GM12873 (cell line): ENCODE data around the gene TNFRSF25.

Source experiments
- TF ChIP-seq, protein P1 (sequence below): IDR thresholded peaks from 2 replicates; pipeline ENCODE4 v1.5.1; 2012; ENCODE audit warnings: low read depth, mild to moderate bottlenecking, moderate library complexity, low read length, control low read depth; ENCODE audit not compliant: insufficient read depth; ENCODE audit errors: missing control alignments

TNFRSF25 gene

GRCh38 chr1:6466023-6466422 is at the start of gene TNFRSF25:
Gene TNFRSF25, minus strand, starts transcription at chr1:6466173. Its CDS starts 66 bp downstream, at chr1:6466107.
- TF ChIP-seq, protein P1, sequence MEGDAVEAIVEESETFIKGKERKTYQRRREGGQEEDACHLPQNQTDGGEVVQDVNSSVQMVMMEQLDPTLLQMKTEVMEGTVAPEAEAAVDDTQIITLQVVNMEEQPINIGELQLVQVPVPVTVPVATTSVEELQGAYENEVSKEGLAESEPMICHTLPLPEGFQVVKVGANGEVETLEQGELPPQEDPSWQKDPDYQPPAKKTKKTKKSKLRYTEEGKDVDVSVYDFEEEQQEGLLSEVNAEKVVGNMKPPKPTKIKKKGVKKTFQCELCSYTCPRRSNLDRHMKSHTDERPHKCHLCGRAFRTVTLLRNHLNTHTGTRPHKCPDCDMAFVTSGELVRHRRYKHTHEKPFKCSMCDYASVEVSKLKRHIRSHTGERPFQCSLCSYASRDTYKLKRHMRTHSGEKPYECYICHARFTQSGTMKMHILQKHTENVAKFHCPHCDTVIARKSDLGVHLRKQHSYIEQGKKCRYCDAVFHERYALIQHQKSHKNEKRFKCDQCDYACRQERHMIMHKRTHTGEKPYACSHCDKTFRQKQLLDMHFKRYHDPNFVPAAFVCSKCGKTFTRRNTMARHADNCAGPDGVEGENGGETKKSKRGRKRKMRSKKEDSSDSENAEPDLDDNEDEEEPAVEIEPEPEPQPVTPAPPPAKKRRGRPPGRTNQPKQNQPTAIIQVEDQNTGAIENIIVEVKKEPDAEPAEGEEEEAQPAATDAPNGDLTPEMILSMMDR = no peak

- TF ChIP-seq, protein P1 = no peak
Observed at GRCh38 chr1:6515771-6516170, 49.8 kb upstream of the TNFRSF25 start.

DNA sequence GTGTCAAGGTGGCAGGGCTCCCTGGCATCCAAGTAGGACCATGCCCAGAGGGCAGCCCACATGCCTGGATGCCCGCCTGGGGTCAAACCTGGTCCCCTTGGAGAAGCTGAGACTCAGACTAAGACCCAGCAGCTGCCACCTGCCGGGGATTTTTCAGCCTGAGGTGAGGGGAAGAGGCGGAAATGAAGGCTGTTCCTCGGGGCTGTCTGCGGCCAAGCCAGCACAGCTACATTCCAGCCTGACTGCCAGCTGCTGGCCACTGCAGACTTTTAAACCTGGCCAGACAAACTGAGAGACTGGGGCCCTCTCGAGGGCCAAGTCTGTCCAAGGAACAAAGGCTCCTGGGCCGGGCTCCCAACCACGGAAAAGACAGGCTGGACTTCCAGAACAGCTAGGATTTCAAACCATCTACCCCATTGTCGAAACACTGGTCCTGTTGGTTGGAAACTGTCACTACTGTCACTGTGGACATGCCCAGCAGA is 47.4 kb upstream of the TNFRSF25 start:
- TF ChIP-seq, protein P1 = no peak

- TF ChIP-seq, protein P1 = no peak
Observed at GRCh38 chr1:6512908-6513280, 46.9 kb upstream of the TNFRSF25 start.

DNA sequence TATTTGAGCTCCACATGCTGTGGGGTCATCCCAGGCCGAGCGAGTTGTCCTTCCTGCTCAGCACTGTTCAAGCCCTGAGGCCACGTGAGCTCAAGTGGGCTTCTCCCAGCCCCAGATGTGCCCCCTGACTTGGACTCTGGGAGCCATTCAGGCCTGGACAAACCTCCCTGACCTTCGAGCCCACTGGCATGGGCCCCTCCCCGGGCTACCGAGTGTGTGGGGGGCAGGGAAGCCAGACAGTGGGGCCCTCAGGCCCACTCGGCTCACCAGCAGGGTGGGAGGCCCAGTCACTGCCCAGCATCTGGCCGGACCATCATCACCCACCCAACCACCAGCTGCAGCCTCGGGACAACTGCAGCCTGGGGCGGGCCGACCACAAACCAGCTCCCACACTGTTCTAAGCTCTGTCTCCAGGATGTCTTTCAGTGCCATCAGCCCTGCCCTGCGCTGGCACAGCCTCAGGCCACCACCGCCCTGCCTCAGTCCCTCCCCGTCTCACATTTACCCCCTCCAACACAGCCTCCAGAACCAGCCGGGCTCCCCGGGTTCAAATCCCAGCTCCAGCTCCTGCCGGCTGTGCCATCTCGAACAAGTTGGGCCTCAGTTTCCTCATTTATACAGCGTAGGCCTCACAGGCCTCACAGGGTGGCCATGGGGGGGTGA is 46.4 kb upstream of the TNFRSF25 start:
- TF ChIP-seq, protein P1 = no peak

- TF ChIP-seq, protein P1 = no peak
Observed at GRCh38 chr1:6511561-6512244, 45.7 kb upstream of the TNFRSF25 start.

DNA sequence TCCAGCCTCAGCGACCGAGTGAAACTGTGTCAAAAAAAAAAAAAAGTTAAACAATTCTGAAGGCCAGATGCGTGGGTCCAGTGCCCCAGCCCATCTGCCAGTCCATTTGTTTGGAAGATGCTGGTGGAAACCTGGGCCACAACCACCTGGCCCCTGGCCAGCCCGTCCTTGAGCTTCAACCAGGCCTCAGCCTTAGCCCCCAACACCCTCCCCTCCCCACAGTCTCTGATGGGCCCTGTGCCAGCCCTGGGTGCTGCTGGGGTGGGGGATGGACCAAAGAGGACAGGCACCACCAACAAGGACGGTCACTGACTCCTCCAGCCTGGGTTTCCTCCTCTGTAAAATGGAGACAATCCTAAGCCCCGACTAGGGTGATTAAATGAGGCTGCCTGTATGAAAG is 45.1 kb upstream of the TNFRSF25 start:
- TF ChIP-seq, protein P1 = no peak
